WTC11 (cell line): ENCODE measurements around the gene SPOCK1. TPM values are rescaled to one million over a fixed set of nuclear protein-coding genes. Genes with fewer than 3 reads are reported as not detected.

Source experiments
- ATAC-seq: fragments of 200-7000 bp; cut with Tn5 transposase; 2 replicates; pipeline ENCODE4 v1.10.0; 2021; ENCODE audit warnings: mild to moderate bottlenecking, moderate library complexity
- CTCF ChIA-PET: fragments of 300-600 bp; sonication (Branson Sonifier 250); formaldehyde crosslinking; loops from one replicate; lab custom pipeline; 2021; ENCODE audit warnings: antibody characterized with exemption; lab: Charles Lee
- POLR2A ChIA-PET: fragments of 350-600 bp; sonication (Branson Sonifier 250); formaldehyde crosslinking; loops from one replicate; lab custom pipeline; 2021; ENCODE audit warnings: antibody characterized with exemption; lab: Charles Lee
- DNase-seq: peaks from one replicate; pipeline ENCODE4 v3.0.0; 2021; ENCODE audit warnings: low spot score
- H3K27ac Mint-ChIP-seq: 2 replicates; pipeline ENCODE4 v1.8.0; 2021; ENCODE audit warnings: mixed read lengths
- H3K27me3 Mint-ChIP-seq: 2 replicates; pipeline ENCODE4 v1.8.0; 2021; ENCODE audit warnings: low read depth, mild to moderate bottlenecking, moderate library complexity, mixed read lengths
- H3K36me3 Mint-ChIP-seq: 2 replicates; pipeline ENCODE4 v1.8.0; 2021; ENCODE audit warnings: mixed read lengths
- H3K4me1 Mint-ChIP-seq: 2 replicates; pipeline ENCODE4 v1.8.0; 2022; ENCODE audit warnings: mixed read lengths
- H3K4me3 Mint-ChIP-seq: 2 replicates; pipeline ENCODE4 v1.8.0; 2021; ENCODE audit warnings: mild to moderate bottlenecking, moderate library complexity, mixed read lengths
- H3K9me3 Mint-ChIP-seq: 2 replicates; pipeline ENCODE4 v1.8.0; 2021; ENCODE audit warnings: mixed read lengths
- AFF4 ChIP-seq: sonication (generic); formaldehyde crosslinking; IDR thresholded peaks from 2 replicates; pipeline ENCODE4 v1.8.1; 2023; ENCODE audit warnings: mild to moderate bottlenecking, missing genetic modification reagents, borderline replicate concordance
- ATF1 ChIP-seq: sonication (generic); formaldehyde crosslinking; IDR thresholded peaks from 2 replicates; pipeline ENCODE4 v1.8.1; 2023; ENCODE audit warnings: mild to moderate bottlenecking, moderate library complexity, missing genetic modification reagents
- CREB1 ChIP-seq: sonication (generic); formaldehyde crosslinking; IDR thresholded peaks from 2 replicates; pipeline ENCODE4 v1.8.0; 2023; ENCODE audit warnings: mild to moderate bottlenecking, missing genetic modification reagents
- E2F1 ChIP-seq: sonication (generic); formaldehyde crosslinking; IDR thresholded peaks from 2 replicates; pipeline ENCODE4 v1.8.0; 2022; ENCODE audit warnings: mild to moderate bottlenecking, missing genetic modification reagents
- ELF4 ChIP-seq: sonication (generic); formaldehyde crosslinking; IDR thresholded peaks from 2 replicates; pipeline ENCODE4 v1.8.1; 2022; ENCODE audit warnings: low read depth, mild to moderate bottlenecking, moderate library complexity, missing genetic modification reagents
- EMX1 ChIP-seq: fragments of 250-450 bp; sonication (Bioruptor Pico); IDR thresholded peaks from 2 replicates; pipeline ENCODE4 v1.8.0; 2021; ENCODE audit warnings: mild to moderate bottlenecking
- FOXJ3 ChIP-seq: sonication (generic); formaldehyde crosslinking; IDR thresholded peaks from 2 replicates; pipeline ENCODE4 v1.9.0; 2021; ENCODE audit warnings: missing genetic modification reagents, mild to moderate bottlenecking, borderline replicate concordance
- FOXP4 ChIP-seq: sonication (generic); formaldehyde crosslinking; IDR thresholded peaks from 2 replicates; pipeline ENCODE4 v1.8.0; 2022; ENCODE audit warnings: mild to moderate bottlenecking, missing genetic modification reagents
- IRF1 ChIP-seq: sonication (generic); formaldehyde crosslinking; IDR thresholded peaks from 2 replicates; pipeline ENCODE4 v1.8.0; 2023; ENCODE audit warnings: missing genetic modification reagents
- IRF2 ChIP-seq: sonication (generic); formaldehyde crosslinking; IDR thresholded peaks from 2 replicates; pipeline ENCODE4 v1.8.0; 2022; ENCODE audit warnings: low read depth, missing genetic modification reagents, borderline replicate concordance
- MYBL2 ChIP-seq: sonication (generic); formaldehyde crosslinking; IDR thresholded peaks from 2 replicates; pipeline ENCODE4 v1.8.1; 2023; ENCODE audit warnings: mild to moderate bottlenecking, moderate library complexity, missing genetic modification reagents
- NFATC4 ChIP-seq: fragments of 250-450 bp; sonication (Bioruptor Pico); IDR thresholded peaks from 2 replicates; pipeline ENCODE4 v1.9.0; 2021; ENCODE audit warnings: mild to moderate bottlenecking
- PRRX2 ChIP-seq: fragments of 250-450 bp; sonication (Bioruptor Pico); IDR thresholded peaks from 2 replicates; pipeline ENCODE4 v1.8.0; 2021; ENCODE audit warnings: mild to moderate bottlenecking
- SMAD3 ChIP-seq: sonication (generic); formaldehyde crosslinking; IDR thresholded peaks from 2 replicates; pipeline ENCODE4 v1.8.0; 2022; ENCODE audit warnings: missing genetic modification reagents, mild to moderate bottlenecking, borderline replicate concordance
- SP1 ChIP-seq: sonication (generic); formaldehyde crosslinking; conservative IDR thresholded peaks from 2 replicates; pipeline ENCODE4 v1.8.1; 2022; ENCODE audit warnings: missing genetic modification reagents
- STAT6 ChIP-seq: sonication (generic); formaldehyde crosslinking; conservative IDR thresholded peaks from 2 replicates; pipeline ENCODE4 v1.8.1; 2023; ENCODE audit warnings: mild to moderate bottlenecking, low read depth, missing genetic modification reagents, moderate library complexity
- TCF7 ChIP-seq: sonication (generic); formaldehyde crosslinking; IDR thresholded peaks from 2 replicates; pipeline ENCODE4 v1.8.0; 2022; ENCODE audit warnings: mild to moderate bottlenecking, low read depth, missing genetic modification reagents, moderate library complexity
- USF2 ChIP-seq: sonication (generic); formaldehyde crosslinking; IDR thresholded peaks from 2 replicates; pipeline ENCODE4 v1.8.1; 2023; ENCODE audit warnings: mild to moderate bottlenecking, missing genetic modification reagents, moderate library complexity
- ZMAT4 ChIP-seq: fragments of 250-450 bp; sonication (Bioruptor Pico); IDR thresholded peaks from 2 replicates; pipeline ENCODE4 v1.9.0; 2021; ENCODE audit warnings: mild to moderate bottlenecking
- ZNF416 ChIP-seq: fragments of 250-450 bp; sonication (Bioruptor Pico); IDR thresholded peaks from 2 replicates; pipeline ENCODE4 v1.9.0; 2021; ENCODE audit warnings: mild to moderate bottlenecking, inconsistent platforms
- ZNF425 ChIP-seq: fragments of 250-450 bp; sonication (Bioruptor Pico); conservative IDR thresholded peaks from 2 replicates; pipeline ENCODE4 v1.9.0; 2021; ENCODE audit warnings: mild to moderate bottlenecking
- total RNA-seq: library from RNA; stranded (reverse); gene quantifications from 3 replicates; pipeline ENCODE4 v1.2.3, GENCODE V29; 2021

SPOCK1 gene
- total RNA-seq, 1 experiment from 2014 or later, result 15.2 TPM

- TF ChIP-seq PRRX2 (CRISPR knock-in tag), result no peak
Measured at GRCh38 chr5:137086342-137086741, 412.8 kb downstream of the SPOCK1 start (continued).

- POLR2A ChIA-PET, result interaction anchor here (0.6 kb wide), 1 partner anchor 230 kb away, joined by 3 read pairs; no protein-coding TSS in a partner anchor
- TF ChIP-seq E2F1 (CRISPR knock-in tag) (no peak), MYBL2 (CRISPR knock-in tag) (no peak), CREB1 (CRISPR knock-in tag) (no peak), ZNF416 (CRISPR knock-in tag) (no peak), FOXP4 (CRISPR knock-in tag) (no peak), EMX1 (no peak), ATF1 (CRISPR knock-in tag) (no peak), TCF7 (no peak), STAT6 (CRISPR knock-in tag) (no peak), SMAD3 (CRISPR knock-in tag) (no peak), USF2 (CRISPR knock-in tag) (no peak), ELF4 (CRISPR knock-in tag) (no peak), IRF1 (no peak), FOXJ3 (no peak), ZNF425 (CRISPR knock-in tag) (no peak), AFF4 (CRISPR knock-in tag) (no peak), NFATC4 (no peak), SP1 (CRISPR knock-in tag) (no peak), ZMAT4 (no peak), IRF2 (CRISPR knock-in tag) (no peak)
- Mint-ChIP-seq H3K4me3 (no peak overlapping the region), H3K27ac (no peak overlapping the region), H3K4me1 (peaks cover 45% of the 10 kb centered on the region), H3K27me3 (no peaks in the 10 kb centered on the region), H3K9me3 (peaks cover 8% of the 10 kb centered on the region), H3K36me3 (no peaks in the 10 kb centered on the region)
- ATAC-seq (no peak), DNase-seq (no peak)
- CTCF ChIA-PET, result interaction anchor here (4.7 kb wide), 1 partner anchor 10 kb away, joined by 31 read pairs; no protein-coding TSS in a partner anchor
Measured at GRCh38 chr5:137085206-137085605, 413.9 kb downstream of the SPOCK1 start.
